HG03066 (cell line): Measurements from ENCODE around the gene CNGA1.
"Not testable (repeated sequence)": the region's sequence is repeated elsewhere in the genome, so short reads cannot be mapped to it uniquely, and the experiment has no call there.

Experiments used
- ATAC-seq: cut with Tn5 transposase; IDR thresholded peaks from one replicate; pipeline ENCODE4 v1.9.1; 2021; ENCODE audit warnings: low read depth; ENCODE audit not compliant: unreplicated experiment

The CNGA1 gene

DNA sequence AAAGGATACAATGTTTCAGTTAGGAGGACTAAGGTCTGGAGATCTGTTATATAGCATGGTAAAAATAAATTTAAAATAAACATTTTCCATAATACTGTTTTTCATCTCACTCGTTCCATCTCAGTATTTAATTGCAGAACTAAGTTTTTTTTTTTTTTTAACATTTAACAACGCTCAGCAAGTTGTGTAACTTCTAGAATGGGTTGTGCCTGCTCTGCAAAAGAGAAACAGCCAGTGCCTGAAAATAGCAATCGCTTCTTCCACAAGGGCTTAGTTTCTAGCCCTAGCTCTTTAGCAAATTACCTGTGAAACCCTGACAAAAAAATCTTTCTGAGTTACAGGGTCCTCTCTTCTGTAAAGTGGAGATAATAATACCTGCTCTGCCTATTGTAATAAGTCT, 41.9 kb downstream of the CNGA1 start:
- ATAC-seq: no peak

DNA sequence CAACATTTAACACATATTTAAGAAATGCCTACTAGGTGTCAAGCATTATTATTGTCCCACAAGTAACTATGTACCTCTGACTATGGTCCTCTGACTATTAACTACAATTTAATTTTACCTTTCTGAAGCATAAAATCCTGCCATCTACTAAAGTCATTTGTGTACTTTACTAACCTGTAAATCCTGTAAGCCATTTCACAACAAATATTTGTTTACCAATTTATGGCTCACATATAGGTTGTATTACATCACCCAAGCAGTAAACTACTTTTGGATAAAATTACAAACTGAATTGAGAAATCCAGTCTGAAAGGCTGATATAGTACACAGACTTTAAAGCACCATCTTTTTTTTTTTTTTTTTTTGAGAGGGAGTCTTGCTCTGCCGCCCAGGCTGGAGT, 43.8 kb downstream of the CNGA1 start:
- ATAC-seq: no peak

DNA sequence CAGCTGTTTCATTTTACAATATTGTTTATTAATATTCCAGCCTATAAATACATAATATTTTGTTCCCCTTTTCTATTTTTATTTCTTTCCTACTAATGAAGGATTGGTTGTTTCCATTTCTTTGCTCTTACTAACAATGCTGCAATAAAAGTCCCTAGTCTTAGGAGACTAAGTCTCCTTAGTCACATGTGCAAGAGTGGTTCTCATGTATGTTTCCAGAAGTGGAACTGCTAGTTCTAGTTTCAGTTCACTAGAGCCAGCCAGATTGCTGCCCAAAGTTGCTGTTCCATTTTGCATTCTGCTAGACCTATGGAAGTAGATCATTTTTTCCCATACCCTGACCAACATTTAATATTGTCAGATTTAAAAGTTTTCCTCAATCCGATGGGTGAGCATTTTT, 44.3 kb downstream of the CNGA1 start:
- peak; percentile 68 for ATAC-seq

DNA sequence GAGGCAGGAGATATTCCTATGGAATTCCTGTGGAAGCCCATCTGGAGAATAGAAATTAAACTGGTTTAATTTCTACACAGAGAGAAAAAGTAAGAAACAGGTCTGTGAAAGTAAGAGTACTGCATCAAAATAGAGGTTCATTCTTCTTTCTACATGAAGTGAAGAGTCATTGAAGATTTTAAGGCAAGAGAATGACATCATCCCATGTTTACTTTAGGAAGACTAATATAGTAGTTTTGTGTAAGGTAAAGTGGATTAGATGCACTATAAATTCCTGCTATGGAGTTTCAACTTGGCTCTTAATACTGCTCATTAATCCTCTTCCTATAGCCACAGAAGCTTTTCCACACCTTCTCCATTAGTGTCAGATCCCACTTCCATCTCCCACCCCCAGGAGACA, 47.6 kb downstream of the CNGA1 start:
- no peak for ATAC-seq

DNA sequence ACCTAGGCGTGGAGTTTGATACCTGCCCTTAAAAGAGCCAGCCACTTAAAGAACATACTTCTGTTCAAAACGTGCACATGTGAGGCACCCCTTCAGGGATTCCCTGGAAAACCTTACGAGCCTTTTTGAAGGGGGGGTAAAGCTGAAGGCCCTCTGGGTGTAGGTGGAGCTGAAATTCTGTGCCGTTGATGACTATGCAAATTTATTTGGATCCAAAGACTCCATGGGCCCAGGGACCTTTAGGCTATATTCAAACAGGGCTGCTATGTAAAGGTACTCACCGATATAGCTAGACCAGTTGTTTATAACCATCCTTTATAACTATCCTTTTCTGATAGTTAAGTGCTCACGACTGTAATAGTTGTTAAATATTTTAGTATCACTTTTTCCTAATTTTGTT, 61.8 kb downstream of the CNGA1 start:
- ATAC-seq: no peak

DNA sequence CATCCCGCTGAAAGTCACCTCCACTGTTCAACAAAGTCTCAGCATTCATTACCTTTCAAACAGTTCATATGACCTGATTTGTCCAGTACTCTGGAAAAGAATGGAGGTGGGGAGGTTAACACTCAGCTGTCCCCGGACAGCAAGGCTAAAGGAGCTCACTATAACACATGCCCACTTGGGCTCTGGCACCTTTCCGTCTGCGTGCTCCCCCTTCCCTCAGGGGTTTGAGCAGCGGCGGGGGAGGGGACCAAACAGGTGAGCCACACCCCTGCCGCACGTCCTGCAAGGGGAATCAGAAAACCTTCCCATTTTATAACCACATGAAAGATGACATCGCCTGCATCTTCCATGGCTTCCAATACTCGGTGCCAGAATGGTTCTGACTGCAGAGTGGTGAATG, 62.2 kb downstream of the CNGA1 start:
- no peak for ATAC-seq

DNA sequence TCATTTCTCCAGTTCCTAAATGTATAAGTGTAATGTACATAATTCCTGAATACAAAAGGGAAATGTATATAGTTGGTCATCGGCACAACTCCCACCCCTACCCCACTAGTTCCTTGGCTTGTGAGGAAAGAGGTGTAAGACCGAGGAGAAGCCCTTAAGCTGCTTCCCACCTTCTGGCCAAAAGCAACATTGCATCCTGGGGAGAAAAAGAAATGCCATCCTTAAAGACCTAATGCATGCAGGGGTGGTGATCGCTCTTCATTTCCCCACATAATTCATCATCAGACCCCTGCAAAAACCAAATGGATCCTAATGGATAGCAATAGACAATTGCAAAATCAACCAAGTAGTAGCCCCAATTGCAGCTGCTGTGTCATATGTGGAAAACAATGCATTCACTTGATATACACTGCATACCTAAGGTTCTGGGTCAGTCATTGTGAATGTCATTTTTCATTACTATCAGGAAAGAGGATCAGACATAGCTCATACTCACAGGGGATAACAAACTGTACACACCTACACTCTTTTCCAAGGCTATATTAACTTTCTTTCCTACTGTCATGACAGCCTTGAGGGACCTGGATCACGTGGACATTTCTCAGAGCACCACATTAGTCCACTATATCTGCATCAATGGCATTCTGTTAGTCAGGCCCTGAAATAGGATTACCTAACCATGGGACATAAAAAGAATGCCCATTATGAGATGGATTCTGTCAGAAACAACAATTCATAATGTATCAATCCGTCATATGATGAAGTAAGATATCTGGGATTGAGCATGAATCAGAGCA, 70.4 kb downstream of the CNGA1 start:
- ATAC-seq: no peak

DNA sequence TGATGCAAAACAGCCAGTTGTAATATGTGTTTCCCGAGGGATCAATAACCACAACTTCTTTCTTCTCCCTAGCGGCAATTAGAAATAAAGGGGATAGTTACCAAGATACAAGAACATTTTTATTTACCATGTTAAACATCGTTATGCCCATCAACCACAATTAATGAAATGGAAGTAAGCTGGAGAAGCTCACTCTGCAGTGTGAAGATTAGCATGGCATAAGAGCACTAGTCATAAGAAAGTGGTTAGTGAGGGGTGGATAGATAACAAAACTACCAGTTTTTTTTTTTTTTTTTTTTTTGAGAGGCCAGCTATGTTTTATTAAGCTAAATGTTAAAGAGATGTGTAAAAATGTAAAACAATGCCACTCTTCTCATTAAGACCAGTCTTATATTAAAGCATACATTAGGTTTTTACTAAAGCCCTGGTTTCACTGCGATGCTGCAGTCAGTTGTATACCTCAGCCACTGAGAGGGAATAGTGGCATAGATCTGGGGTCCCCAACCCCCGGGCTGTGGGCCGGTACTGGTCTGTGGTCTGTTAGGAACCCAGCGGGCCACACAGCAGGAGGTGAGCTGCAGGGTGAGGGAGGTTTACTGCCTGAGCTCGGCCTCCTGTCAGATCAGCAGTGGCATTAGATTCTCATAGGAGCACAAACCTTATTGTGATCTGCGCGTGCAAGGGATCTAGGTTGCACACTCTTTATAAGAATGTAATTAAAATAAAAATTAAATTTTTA, 74.2 kb downstream of the CNGA1 start:
- no peak for ATAC-seq

DNA sequence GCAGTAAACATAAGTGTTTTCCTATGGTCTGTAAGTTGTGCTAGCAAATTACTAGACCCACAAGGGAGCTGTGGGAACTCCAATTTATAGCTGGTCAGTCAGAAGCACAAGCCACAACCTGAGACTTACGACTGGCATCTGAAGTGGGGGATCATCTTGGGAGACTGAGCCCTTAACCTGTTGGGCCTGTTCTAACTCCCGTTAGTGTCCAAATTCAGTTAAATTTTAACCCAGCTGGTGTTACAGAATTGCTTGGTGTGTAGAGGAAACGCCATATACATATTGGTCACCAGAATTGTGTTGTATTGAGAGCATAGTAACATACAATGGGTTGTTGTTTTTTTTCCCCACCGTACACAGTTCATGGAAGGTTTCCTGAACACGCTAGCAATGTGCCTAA, 77.0 kb downstream of the CNGA1 start:
- no peak for ATAC-seq

DNA sequence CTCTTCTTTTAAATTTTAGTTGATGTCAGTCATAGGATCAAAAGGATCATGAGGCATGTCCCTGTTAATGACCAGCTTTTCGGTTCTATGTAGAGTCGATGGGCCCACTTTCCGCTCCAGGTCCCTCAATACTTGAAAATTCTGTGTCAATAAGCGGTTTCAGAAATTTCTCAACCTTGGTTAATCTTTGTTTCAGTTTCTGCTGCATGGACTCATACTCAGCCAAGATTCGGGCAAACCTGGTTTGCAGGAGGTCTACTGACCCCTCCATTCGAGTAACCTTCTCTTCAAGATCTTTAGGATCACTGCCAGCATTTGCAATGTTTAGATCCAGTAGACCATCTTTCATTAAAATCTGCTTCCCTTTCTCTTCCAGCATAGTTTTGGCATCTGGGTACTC, 80.1 kb downstream of the CNGA1 start:
- ATAC-seq: no peak

DNA sequence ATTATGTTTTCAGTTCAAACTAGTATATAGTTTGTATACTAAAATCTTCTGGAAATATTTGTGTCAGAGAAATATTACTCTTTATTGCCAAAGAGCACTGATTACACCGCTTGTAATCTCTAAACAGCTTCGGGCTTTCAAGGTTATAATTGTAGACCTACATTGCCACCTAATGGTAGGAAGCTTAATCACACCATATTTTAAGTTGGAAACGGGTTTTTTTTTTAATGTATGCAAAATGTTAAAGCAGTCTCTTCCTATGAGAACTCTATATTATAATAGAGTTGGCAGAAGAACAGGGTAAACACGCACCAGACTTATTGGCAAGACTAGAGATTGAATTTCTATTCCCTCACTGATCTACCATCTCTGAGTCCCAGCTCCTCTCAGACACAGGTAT, 82.6 kb downstream of the CNGA1 start:
- ATAC-seq: peak; percentile 55

DNA sequence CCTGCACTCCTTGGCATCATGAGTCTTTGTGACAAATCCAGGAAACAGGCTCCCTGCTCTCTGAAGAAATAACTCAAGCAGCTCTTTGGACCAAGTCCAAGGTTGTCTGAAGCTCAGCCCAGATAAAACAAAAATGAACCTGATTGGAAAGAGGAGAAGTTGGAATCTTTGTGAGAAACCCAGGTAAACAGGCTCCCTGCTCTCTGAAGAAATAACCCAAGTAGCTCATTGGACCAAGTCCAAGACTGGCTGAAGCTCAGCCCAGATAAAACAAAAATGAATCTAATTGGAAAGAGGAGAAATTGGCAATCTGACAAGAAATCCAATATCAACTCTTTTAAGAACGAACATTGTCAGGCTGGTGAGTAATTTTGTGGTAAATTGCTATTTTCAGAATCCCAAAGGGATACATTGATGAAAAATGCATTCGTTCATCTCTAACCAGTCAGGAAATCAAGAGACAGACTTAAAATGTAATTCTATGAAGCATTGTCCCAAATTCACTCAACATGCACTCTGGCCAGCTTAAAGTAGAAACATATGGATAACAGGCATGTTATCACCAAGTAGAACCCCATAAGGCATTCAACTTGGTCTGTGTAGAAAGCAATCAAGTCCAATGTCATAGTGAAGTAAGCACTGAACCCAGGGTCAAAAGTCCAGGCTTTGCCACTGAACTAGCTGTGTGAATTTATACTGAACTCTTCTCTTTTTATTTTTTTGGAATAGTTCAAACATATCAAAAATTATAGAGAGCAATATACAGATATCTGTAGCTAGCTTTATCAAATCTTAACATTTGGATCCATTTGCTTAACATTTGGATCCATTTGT, 85.3 kb downstream of the CNGA1 start:
- no peak for ATAC-seq

DNA sequence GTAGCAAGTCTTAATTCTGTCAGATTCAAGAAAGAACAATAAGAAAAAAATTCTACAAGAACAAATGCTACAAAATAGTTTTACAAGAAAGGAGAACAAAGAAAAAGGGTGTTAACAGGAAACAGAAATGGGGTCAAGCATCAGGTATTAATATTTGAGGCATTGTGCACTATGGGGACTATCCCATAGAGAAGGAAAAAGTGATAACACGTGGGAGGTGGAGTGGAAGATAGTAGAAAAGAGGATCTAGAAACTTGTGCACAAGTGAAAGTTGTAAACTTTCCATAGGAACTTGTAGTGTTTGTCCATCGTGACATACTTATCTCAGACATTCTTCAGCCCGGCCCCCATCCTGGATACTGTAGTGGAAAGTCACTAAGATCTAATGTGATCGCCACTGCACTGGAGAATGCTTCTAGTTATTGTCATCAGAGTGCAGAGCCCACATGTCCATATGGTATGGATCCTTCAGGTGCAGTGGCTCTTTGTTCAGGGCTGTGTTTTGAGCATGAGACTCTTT, 86.7 kb downstream of the CNGA1 start:
- no peak for ATAC-seq

DNA sequence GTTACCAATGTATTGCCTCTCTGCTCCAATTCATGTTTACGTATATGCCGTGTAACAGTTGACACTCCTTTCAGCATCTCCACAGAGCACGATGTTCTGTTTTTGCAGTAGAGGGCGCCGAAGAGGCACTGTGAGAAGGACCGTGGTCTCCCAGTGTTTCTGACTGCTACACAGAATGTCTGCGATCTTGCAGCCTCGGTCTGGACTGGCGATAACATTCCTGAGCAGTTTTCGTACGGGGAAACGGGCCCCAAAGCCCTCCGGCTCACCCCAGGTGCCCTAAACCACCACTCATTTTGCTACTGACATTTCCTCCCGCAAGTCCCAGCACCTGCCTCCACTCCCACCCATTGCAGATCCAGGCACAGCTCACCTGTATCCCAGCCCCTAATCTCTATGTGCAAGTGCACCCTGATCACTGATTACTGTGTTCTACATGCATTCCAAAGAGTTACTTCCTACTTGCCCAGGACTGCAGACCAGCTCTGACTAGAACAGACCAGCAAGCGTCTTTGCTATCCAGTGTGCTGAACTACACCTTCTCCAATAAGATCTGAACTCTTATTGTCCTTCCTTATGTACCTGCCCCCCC, 89.7 kb downstream of the CNGA1 start:
- ATAC-seq: peak; percentile 96

DNA sequence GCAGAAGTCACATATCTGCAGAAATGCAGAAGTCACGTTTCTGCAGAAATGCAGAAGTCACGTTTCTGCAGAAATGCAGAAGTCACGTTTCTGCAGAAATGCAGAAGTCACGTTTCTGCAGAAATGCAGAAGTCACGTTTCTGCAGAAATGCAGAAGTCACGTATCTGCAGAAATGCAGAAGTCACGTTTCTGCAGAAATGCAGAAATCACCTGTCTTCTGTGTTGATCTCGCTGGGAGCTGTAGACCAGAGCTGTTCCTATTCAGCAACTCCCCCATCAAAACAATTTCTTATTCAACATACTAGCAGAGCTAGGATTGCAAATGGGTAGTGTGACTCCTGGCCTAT, 93.2 kb downstream of the CNGA1 start:
- ATAC-seq: not testable (repeated sequence)

DNA sequence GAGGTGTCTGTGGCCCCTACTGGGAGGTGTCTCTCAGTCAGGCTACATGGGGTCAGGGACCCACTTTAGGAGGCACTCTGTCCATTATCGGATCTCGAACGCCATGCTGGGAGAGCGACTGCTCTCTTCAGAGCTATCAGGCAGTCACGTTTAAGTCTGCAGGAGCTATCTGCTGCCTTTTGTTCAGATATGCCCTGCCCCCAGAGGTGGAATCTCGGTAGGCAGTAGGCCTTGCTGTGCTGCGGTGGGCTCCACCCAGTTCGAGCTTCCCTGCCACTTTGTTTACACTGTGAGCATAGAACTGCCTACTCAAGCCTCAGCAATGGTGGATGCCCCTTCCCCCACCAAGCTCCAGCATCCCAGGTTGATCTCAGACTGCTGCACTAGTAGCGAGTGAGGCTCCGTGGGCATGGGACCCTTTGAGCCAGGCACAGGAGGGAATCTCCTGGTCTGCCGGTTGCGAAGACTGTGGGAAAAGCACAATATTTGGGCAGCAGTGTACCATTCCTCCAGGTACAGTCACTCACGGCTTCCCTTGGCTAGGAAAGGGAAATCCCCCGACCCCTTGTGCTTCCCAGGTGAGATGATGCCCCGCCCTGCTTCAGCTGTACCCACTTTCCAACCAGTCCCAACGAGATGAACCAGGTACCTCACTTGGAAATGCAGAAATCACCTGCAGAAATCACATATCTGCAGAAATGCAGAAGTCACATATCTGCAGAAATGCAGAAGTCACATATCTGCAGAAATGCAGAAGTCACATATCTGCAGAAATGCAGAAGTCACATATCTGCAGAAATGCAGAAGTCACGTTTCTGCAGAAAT, 93.8 kb downstream of the CNGA1 start:
- not testable (repeated sequence) for ATAC-seq

DNA sequence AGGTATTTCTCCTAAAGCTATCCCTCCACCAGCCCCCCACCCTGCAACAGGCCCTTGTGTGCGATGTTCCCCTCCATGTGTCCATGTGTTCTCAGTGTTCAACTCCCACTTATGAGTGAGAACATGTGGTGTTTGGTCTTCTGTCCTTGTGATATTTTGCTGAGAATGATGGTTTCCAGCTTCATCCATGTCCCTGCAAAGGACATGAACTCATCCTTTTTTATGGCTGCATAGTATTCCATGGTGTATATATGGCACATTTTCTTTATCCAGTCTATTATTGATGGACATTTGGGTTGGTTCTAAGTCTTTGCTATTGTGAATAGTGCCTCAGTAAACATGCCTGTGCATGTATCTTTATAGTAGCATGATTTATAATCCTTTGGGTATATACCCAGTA, 99.3 kb downstream of the CNGA1 start:
- ATAC-seq: not testable (repeated sequence)

DNA sequence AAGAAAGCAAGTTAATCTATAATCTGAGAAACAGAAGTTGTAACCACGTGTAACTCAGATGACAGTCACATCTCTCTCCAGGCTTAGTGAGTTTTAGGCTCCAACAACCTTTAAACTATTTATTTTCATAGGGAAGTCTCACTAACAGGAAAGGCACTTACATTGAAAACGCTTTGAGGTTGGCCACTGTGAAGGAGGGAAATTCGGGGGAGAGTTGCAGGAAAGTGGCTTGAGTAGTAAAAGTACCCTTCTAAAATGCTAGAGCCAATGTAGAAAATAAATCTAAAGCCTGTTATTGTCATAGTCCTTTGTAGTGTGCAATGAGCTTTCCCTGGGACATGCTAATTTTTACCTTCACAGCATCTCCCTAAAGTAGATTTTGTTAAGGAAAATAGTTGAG, 101.1 kb downstream of the CNGA1 start:
- no peak for ATAC-seq

DNA sequence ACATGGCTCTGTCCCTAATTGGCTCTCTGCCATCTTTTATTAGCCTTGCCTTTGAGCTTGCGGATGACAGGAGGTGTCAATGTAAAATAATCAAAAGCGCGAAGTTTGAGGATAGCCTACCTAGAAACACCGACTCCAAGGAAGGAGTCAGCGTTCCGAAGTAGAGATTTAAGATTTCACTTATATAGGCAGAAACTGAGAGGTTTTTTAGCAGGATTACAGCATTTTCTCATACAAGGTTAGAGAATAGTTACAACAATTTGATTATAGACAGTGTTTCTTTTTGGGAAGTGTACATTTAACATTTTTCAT, 101.6 kb downstream of the CNGA1 start:
- ATAC-seq: no peak
